Stimulated activated CD4-positive, alpha-beta T cell treated with anti-CD3 and anti-CD28 coated beads, Interleukin-12 subunit alpha, Interleukin-12 subunit beta, amount 100 ng/mL, for 48 hours (primary cell): ENCODE data around the gene PLXNB2.

Experiments used
- DNase-seq, 3 donors: peaks; one replicate each; pipeline ENCODE4 v3.0.0-alpha.2; 2020; ENCODE audit warnings: low read depth in 2 of 3, low spot score in 1 of 3

PLXNB2 gene

DNA sequence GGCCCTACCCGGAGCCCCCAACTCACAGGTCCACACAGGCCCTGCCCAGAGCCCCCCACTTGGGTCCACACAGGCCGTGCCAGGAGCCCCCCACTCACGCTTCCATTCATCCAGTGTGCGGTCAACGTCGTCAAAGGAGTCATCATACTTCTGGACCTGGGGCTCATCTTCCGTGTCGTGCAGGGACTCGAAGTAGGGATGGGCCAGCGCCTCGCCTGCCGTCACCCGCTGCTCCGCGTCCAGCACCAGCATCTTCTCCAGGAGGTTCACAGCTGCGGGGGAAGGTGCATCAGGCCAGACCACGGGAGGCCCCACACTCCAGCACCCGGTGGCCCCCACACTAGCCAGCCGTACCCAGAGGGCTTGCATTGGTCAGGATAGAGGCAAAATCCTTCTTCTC, 52.3 kb downstream of the PLXNB2 start:
- DNase-seq = no peak

DNA sequence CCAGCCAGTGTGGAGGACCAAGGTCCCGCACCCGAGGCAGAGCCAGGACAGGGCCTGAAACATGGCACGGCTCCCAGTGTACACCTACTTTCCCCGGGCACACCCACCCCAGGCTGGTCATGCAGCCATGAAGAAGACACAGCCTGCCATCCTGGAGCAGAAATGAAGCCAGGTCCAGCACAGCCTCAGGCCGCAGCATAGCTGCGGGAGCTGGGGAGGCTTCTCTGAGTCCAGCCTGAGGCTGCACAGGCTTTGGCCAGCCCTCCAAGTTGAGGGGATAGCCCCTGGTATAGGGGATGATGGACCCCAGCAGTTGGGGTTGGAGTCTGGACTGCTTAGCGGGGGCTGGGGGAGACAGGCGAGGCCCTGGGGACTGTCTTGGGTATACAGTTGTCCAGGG, 53.5 kb downstream of the PLXNB2 start:
- no peak for DNase-seq

DNA sequence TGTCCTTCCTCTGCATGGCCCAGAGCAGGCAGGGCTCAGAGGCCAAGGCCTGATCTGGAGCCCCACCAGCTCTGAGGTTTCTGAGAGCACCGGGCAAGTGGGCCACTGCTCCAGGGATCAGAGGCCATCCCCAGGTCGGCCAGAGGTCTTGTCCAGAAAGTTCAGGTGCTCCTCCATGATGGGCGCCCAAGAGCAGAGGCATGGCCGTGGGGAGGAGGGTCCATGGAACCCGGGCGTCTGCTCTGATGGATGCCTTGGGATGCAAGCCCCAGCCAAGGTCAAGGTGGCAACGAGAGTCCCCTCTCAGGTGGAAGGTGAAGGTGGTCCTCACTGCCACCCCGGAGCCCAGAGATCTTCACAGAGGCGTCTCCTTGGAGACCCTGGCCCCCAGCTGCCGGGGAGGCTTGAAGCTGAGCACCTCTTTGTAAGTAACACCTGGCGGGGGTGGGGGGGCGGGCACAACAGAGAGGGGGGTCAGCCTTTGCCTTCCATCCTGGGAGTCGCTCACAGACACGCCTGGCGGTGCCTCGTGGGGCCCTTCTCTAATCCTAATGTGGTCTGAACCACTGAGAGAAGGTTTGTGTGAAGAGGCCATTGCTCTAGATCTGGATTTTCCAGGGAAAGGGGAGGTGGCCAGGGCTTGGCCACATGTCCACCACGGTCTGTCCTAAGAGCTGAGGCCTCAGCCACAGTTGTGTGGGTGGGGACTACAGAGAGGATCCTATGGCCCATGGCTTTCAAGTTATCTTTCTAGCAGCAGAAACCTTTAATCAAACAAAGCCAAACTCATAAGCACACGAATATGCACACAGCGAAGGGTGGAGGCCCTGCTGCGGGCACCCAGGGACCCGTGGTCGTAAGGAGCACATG, 54.2 kb downstream of the PLXNB2 start:
- DNase-seq = no peak

DNA sequence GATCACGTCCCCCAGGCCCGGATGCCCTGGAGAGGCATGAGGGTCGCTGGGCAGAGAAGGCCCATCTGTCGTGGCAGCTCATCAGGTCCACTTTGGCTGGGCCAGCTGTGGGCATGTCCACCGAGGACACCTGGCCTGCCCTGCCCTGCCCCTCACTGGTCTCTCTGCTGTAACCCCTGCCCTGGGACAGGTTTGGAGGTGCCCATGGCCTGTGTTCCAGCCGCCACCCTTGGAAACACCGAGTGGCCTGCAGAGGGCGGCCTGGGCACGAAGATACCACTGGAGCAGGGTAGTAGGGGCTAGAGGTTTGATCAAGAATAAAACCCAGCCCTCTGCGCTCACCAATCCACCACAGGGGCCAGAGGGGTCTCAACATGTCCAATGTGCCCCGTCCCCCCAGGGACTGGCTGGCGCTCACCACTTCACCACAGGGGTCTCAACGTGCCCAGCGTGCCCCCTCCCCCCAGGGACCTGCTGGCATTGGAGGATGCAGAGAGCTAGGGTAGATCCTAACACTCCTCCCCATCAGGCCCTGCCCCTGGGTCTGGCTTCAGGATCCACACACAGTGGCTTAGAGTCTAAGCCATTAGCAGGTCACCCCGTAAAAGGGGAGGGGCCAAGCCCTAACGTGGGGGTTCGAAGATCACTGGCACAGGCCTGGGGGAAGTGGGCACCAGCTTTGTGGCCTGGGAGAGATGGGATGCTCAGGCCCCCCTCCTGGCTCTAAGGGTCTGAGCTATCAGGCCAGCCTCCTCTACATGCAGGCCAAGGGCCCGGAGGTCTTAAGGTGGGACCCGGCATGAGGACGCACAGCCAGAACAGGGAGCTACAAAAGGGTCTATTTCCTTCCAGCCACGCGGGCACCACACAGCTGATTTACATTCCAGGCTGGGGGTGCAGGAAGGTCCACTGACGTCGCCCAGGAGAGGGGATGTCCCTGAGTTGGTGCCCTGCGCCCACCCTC, 55.1 kb downstream of the PLXNB2 start:
- peak; percentile 50 to 54 (median 53) for DNase-seq

DNA sequence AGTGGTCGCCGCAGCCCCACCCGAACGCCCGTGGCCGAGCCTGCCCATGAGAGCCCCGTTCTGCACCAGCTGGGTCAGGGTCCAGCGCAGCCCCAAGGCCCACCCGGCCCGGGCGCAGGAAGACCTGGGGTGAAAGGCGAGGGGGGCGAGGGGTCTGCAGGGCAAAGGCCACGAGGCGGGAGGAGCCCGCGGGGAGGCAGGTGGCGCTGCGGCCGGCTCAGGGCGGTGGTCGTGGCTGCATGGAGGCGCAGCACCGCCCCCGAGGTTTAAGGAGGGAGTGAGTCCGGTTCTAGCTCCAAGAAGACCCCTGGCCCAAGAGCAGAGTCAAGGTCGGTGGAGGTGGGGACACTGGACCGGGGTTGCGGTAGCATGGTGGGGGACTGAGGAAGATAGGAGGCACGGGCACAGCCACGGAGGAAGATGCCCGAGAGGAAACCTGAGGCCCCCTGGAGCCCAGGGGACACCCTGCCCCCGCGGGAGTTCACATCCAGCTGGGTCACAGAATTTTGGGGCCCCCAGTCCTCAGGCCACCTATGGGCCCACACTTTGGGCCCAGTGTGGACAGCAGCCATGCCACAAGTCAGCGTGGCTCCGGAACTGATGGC, 55.9 kb downstream of the PLXNB2 start:
- no peak for DNase-seq

DNA sequence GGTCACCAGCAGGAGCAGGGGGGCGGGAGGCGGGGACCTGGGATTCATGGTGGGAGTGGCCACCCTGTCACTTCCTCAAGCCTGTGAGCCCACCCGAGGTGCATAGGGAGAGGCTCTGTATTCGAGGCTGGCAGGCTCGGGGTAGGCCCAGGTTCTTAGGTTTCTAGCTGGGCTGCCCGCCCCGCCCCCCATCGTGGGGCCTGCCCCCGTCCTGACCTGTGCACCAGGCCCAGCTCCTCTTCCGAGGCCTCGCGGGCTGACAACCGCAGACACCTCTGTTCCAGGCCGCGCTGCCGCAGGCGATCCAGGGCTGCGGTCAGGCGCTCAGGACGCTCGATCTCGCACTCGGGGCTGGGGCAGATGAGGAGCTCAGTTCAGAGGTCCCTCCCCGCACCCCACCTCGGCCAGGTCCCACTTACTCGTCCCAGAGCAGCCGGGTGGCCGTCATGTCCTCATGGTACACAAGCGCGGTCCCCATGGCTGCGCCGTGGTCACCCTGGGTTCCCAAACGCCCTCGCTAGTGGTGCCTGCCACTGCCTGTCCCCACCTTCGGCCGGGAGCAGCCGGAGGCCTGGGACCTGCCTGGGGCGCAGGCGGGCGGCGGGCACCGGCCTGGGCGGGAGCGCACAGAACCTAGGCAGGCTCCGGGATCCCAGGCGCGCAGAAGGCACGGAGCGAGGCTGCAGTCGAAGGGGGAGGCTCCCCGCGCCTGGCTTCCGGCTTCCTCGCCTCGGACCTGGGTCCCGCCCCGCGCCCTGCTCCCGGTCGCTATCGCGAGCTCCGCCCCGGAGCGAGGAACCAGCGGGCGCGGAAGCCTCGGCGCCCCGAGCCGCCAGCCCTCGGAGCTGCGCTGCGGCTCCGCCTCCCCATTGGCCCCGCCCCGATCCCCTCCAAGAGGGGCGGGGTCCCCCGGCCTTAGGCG, 56.6 kb downstream of the PLXNB2 start, which contains the start of gene HDAC10:
TSS of gene HDAC10 (minus strand) at position 711 of the 922 bp plus-strand sequence. CDS start at position 478, 233 bp downstream.
- DNase-seq = peak; percentile 74 to 83 (median 75)

DNA sequence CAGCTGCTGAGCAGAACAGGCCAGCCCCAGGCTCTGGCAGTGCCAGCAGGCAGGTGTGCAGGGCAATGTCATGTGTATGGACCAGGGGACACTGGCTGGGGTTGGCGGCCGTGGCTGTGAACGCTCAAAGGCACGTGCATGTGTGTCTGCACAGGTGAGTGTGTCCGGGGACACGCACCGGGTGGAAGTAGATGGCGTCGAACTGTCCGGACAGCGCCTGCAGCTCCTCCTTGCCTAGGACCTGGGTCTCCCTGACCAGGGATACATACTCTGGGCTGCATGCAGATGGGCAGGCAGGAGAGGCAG, 57.2 kb downstream of the PLXNB2 start:
- DNase-seq = no peak

DNA sequence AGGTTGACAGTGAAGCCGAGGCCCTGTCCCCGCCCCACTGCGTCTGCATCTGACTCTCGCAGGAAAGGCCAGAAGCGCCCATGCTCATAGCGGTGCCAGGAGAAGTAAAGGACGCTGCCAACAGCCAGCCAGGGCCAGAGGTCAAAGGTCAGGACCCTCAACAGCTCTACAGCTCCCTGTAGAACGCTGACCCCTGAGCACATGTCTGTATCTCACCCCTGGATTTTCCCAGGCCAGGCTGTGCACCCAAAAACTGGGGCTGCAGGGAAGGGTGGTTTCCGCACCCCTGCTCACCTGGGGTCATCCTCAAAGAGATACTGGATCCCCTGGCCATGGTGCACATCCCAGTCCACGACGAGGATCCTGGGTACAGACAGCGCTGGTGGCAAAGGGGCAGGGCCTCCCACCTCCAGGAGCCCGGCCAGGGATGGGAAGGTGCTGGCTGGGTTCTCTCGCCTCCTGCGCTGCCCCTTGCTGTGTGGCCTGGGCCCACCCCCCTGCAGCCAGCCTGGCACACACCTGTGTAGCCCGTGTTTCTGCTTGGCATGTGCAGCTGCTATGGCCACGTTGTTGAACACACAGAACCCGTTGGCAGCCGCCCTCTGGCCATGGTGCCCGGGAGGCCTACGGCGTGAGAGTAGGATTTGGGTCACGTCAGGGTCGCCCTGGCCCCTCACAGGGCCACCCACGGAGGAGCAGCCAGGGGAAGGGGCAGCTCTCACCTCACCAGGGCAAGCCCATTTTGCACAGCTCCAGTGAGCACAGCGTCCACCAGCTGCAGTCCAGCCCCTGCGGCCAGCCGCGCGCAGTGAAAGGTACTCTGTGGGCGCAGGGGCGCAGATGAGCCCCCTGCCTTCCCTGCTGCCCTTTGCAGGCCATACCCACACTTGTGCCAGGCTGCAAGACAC, 57.9 kb downstream of the PLXNB2 start:
- DNase-seq = no peak

DNA sequence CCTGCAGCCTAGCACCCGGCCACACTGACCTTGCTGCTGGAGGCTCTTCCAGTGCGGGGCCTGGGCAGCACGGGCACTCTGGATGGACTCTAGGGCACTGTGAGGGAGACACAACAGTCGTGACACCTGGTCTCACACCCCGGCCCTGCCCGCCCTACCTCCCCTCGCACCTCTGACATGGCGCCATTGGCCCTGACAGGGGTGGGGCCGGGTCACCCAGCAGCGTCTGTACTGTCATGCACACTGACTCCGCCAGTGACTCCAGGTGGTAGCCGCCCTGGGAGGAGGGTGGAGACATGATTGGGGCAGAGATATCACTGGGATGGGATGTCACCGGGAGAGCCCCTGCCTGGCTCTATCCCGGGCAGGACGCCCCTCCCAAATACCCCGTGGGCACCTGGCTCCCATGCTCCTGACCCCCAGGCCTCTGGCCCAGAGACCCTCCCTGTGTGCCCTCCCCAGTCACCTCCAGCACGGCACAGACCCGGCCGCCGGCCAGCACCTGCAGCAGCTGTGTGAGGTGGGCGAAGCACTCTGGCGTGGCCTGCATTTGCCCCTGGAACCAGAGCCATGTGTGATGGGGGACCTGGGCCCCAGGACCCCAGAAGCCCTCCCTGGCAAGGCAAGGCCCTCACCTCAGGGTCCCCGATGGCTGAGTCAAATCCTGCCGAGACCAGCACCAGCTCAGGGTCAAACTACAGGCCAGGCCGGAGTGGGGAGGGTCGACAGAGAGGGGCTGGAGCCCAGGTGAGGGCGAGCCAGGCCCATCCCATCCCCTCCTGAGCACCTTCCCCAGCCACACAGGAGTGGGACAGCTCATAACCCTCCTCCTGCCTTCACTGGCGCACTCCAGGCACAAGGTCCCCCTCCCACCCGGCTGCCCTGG, 59.0 kb downstream of the PLXNB2 start:
- no peak for DNase-seq

DNA sequence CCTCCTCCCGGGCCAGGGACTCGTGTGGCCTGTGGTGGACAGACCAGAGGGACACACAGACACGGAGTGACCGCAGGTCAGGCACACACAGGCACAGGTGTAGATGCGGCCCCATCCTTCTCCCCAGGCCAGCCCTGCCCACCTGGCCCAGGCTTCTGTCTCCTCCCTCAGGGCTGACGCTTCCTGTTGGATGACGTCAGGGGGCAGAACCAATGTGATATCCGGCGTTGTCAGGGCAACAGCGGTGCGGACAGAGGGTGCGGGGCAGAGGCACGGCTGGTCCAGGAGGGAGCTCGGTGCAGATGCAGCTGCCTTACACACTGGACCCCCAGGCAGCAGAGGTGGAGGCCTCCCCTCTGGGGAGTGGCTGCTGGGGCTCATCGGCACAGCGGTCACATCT, 59.7 kb downstream of the PLXNB2 start:
- DNase-seq = no peak

DNA sequence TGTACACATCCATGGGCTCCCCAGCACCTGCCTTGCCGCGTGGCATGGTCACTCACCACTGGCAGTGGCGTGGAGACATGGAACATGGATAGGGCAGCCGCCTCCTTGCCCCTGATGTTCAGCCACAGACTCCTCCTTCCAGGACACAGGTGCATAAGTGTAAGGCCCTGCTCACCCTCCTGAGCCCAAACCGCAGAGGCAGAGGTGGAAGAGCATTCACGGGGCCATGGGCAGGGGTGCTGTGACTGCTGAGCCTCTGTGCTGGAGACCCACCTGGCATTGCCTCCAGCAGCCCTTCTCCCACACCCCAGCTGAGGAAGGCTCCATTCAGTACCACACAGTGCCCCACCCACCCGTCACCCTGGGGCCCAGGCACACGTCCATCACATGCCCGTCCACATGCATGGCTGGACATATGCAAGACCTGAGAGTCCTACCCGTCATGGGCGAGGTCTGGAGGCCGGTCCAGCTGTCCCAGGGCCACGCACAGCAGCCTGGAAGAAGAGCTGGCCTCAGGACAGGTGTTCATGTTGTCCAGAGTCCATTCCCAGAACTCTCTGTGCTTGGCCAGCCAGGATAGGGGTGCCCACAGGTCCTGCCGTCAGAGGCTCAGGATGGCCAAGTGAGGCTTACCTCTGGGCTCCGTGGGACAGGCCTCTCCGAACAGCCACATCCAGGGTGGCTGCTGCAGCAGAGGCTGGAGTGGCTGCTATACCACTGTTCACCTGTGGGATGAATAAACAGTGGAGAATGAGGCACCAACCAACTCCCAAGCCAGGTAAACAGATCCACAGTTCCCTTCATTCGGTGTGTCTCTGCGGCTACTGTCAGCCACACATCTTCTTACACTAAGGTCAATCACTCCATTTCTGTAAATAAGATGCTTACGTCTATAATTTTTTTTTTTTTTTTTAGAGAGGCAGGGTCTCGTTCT, 60.9 kb downstream of the PLXNB2 start:
- no peak for DNase-seq

DNA sequence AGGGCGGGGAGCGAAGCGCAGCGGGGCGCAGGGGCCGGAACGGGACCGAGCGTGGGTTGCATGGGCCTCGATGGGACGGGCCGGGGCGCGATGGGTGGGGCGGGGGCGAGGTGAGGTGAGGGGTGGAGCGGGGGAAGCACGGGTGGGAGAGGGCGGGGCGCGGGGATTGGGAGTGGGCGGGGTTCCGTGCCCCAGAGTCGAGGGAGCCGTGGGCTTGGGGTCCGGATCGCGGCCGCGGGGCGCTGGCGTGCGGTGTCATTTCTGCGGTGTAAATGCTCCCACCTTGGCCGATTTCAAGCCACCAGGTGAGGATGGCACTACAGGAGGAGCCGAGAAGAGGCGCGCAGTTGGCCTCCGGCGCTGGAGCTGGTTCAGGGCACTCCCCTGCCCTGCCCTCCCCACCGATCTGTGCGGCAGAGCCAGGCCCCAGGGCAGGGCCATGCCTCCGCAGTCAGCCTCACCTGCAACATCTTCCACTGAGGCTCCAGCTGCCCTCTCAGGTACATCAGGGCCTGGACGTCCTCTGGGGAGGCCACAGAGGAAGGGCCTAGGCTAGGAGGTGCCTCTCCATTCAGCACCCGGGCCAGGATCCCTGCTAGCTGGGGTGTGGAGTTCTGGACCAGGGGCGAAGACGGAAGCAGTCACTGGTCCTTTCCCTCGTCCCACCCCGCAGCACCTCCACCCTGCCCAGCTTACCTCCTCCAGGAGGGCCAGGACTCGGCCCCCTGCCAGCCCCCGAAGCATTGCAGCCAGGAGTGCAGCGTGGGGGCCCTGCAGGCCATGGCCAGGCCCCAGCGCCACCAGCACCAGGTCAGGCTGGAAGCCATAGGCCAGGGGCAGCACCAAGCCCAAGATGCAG, 62.0 kb downstream of the PLXNB2 start:
- DNase-seq = no peak

DNA sequence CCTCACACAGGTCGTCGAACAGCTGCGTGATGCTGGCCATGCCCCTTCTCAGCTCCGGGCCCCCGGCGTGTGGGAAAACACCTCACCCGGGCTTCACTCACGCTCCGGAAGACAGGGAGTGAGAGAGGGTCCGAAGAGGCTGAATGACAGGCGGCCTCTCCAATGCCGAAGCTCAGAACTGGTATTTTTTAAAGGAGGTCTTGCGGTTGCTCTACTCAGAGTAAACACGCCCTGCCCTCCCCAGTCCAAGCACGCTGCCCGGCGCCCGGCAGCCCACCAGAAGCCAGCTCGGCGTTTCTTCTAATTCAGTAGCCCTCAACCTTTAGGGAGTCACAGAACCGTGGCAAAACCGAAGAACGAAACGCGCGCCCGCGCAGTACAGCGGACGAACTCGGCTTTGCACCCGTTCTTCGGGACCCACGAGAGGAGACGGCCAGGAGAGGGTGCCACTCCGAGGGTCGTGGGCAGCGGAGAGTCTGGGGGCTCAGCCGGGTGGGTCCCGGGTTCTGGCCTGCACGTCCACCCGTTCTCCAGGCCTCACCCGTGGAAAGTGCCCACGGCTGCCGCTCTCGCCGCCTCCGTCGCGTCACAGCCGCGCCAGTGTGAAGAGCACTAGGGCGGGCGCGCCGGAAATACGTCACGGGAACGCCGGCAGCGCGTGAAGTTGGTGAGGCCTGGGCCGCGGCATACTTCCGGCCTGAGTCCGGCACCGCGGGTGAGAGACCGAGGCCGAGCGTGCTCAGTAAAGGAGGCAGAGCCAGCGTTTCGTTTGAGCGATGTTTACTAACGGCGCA, 62.8 kb downstream of the PLXNB2 start, which contains the start of gene TUBGCP6:
TSS of gene TUBGCP6 (minus strand) at position 604 of the 794 bp plus-strand sequence. CDS start at position 40, 564 bp downstream.
- DNase-seq = peak; percentile 80 to 92 (median 83)

DNA sequence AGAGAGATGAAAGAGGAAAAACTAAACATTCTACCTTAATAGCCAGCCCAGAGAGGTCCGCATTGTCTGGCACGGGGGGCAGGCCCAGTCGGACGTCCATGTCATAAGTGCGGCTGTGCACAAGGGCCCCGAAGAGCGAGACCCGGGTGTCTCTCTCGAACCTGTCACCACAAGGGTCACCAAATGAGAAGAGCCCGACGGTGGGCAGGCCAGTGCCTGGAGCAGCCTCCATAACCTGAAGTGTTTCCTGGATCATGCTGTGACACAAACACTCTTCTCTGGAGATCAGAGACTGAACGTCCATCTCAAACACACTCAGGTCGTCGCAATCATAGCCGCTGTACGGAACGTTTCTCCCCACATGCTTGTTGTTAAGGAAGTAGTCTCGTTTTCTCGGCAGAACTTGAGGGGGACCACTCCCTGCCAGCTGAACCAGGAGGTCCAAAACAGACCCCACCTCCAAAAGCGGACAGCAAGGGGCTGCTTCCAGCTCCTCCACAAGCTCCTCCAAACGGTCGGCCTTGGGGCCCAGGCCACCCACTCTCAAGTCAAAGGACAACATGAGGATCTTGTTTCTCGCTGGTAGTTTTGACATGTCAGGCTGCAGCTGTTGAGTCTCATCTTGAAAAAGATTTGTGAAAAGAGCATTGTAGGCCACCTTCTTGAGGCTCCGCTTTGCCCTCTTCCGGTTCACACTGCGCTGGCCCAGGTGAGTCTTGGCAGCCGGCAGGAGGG, 63.6 kb downstream of the PLXNB2 start:
- DNase-seq = no peak
